Liver (tissue), 3 donors: ENCODE measurements around the gene VWA5B1.

Source experiments
- ATF3 ChIP-seq: IDR thresholded peaks from 2 replicates; pipeline ENCODE4 v1.6.1; 2016; ENCODE audit warnings: antibody characterized with exemption
- CTCF ChIP-seq: fragments of 150-350 bp; IDR thresholded peaks from 2 replicates; pipeline ENCODE4 v1.5.1; 2017; ENCODE audit warnings: improper control_type of control experiment, low read depth, low read length; ENCODE audit not compliant: missing input control
- GABPA ChIP-seq, 2 donors: IDR thresholded peaks in 1 of 2; conservative IDR thresholded peaks in 1 of 2; 2 replicates each; pipeline ENCODE4 v1.6.1; 2016; ENCODE audit warnings: antibody characterized with exemption in 2 of 2, mild to moderate bottlenecking in 1 of 2, moderate library complexity in 1 of 2
- JUND ChIP-seq, 2 donors: IDR thresholded peaks; 2 replicates each; pipeline ENCODE4 v1.6.1; 2016; ENCODE audit warnings: antibody characterized with exemption in 2 of 2
- MAX ChIP-seq: IDR thresholded peaks from 2 replicates; pipeline ENCODE4 v1.6.1; 2016; ENCODE audit warnings: antibody characterized with exemption
- RAD21 ChIP-seq, 2 donors: IDR thresholded peaks; 2 replicates each; pipeline ENCODE4 v1.6.1; 2016; ENCODE audit warnings: antibody characterized with exemption in 2 of 2, mild to moderate bottlenecking in 2 of 2
- REST ChIP-seq: IDR thresholded peaks from 2 replicates; pipeline ENCODE4 v1.6.1; 2016; ENCODE audit warnings: antibody characterized with exemption, mild to moderate bottlenecking
- RXRA ChIP-seq, 2 donors: IDR thresholded peaks; 2 replicates each; pipeline ENCODE4 v1.6.1; 2017 to 2018; ENCODE audit warnings: antibody characterized with exemption in 2 of 2, mild to moderate bottlenecking in 1 of 2
- TAF1 ChIP-seq: conservative IDR thresholded peaks from 2 replicates; pipeline ENCODE4 v1.6.1; 2016; ENCODE audit warnings: antibody characterized with exemption, mild to moderate bottlenecking
- YY1 ChIP-seq: IDR thresholded peaks from 2 replicates; pipeline ENCODE4 v1.6.1; 2016; ENCODE audit warnings: antibody characterized with exemption, mild to moderate bottlenecking
- ZBTB33 ChIP-seq: IDR thresholded peaks from 2 replicates; pipeline ENCODE4 v1.6.1; 2016; ENCODE audit warnings: antibody characterized with exemption
- donor health status: healthy.
- donor health status: healthy.

GRCh38 chr1:20366463-20367115 is 75.9 kb downstream of the VWA5B1 start:
- TF ChIP-seq CTCF (no peak), RXRA (IDR thresholded peaks at IDR 0.05) (no peak), GABPA (IDR thresholded peaks at IDR 0.05 in 1 of 2, conservative IDR thresholded peaks at IDR 0.05 in 1 of 2) (no peak), REST (no peak), TAF1 (no peak), YY1 (no peak), JUND (IDR thresholded peaks at IDR 0.05) (no peak), ZBTB33 (no peak), ATF3 (no peak), RAD21 (IDR thresholded peaks at IDR 0.05) (no peak), MAX (no peak)
